H9 (cell line): ENCODE results near the gene THBS4. TPM values are rescaled to one million over a fixed set of nuclear protein-coding genes. Genes with fewer than 3 reads are reported as not detected.

ENCODE experiments used
- DNase-seq: peaks from one replicate; pipeline ENCODE4 v3.0.0-alpha.2; 2017
- H2AFZ ChIP-seq: one replicate; pipeline ENCODE4 v1.6.1; 2013; ENCODE audit warnings: mild to moderate bottlenecking, low read length, control low read depth, moderate library complexity
- H2AK5ac ChIP-seq: 2 replicates; pipeline ENCODE4 v1.6.1; 2013; ENCODE audit warnings: low read length, control low read depth, mixed read lengths; ENCODE audit not compliant: insufficient read length
- H2BK120ac ChIP-seq: one replicate; pipeline ENCODE4 v1.6.1; 2013; ENCODE audit warnings: low read depth, mild to moderate bottlenecking, low read length, control low read depth, inconsistent platforms; ENCODE audit not compliant: poor library complexity, severe bottlenecking
- H2BK12ac ChIP-seq: 2 replicates; pipeline ENCODE4 v1.6.1; 2013; ENCODE audit warnings: low read length, control low read depth, mixed read lengths, low read depth; ENCODE audit not compliant: insufficient read length
- H2BK15ac ChIP-seq: 2 replicates; pipeline ENCODE4 v1.6.1; 2013; ENCODE audit warnings: low read depth, low read length, control low read depth
- H2BK20ac ChIP-seq: one replicate; pipeline ENCODE4 v1.6.1; 2013; ENCODE audit warnings: low read depth, mild to moderate bottlenecking, low read length, control low read depth, inconsistent platforms; ENCODE audit not compliant: poor library complexity, severe bottlenecking
- H2BK5ac ChIP-seq: 2 replicates; pipeline ENCODE4 v1.6.1; 2013; ENCODE audit warnings: low read length, control low read depth, mixed read lengths; ENCODE audit not compliant: insufficient read length
- H3K14ac ChIP-seq: 2 replicates; pipeline ENCODE4 v1.6.1; 2013; ENCODE audit warnings: low read length, control low read depth; ENCODE audit not compliant: insufficient read depth
- H3K18ac ChIP-seq: 2 replicates; pipeline ENCODE4 v1.6.1; 2013; ENCODE audit warnings: low read depth, mild to moderate bottlenecking, mixed read lengths, low read length, control low read depth; ENCODE audit not compliant: insufficient read length
- H3K23ac ChIP-seq: 2 replicates; pipeline ENCODE4 v1.6.1; 2013; ENCODE audit warnings: low read length, control low read depth, mixed read lengths, low read depth; ENCODE audit not compliant: insufficient read length
- H3K23me2 ChIP-seq: 2 replicates; pipeline ENCODE4 v1.6.1; 2013; ENCODE audit warnings: low read depth, mild to moderate bottlenecking, mixed read lengths, low read length, control low read depth; ENCODE audit not compliant: insufficient read length, poor library complexity, severe bottlenecking
- H3K27ac ChIP-seq: 2 replicates; pipeline ENCODE4 v1.5.1; 2013; ENCODE audit warnings: low read length, control low read depth, mixed read lengths, low read depth; ENCODE audit not compliant: insufficient read length
- H3K27me3 ChIP-seq: 2 replicates; pipeline ENCODE4 v1.6.1; 2013; ENCODE audit warnings: low read length, control low read depth, inconsistent platforms; ENCODE audit not compliant: insufficient read depth
- H3K4ac ChIP-seq: 2 replicates; pipeline ENCODE4 v1.6.1; 2013; ENCODE audit warnings: low read depth, mild to moderate bottlenecking, control low read depth, inconsistent platforms, low read length, moderate library complexity
- H3K4me1 ChIP-seq: 2 replicates; pipeline ENCODE4 v1.6.1; 2013; ENCODE audit warnings: low read length, control low read depth, inconsistent platforms; ENCODE audit not compliant: insufficient read depth
- H3K4me2 ChIP-seq: 2 replicates; pipeline ENCODE4 v1.6.1; 2013; ENCODE audit warnings: low read length, control low read depth, mixed read lengths; ENCODE audit not compliant: insufficient read length, insufficient read depth
- H3K56ac ChIP-seq: 2 replicates; pipeline ENCODE4 v1.6.1; 2013; ENCODE audit warnings: low read depth, mild to moderate bottlenecking, mixed read lengths, low read length, control low read depth; ENCODE audit not compliant: insufficient read length
- H3K79me1 ChIP-seq: 2 replicates; pipeline ENCODE4 v1.6.1; 2013; ENCODE audit warnings: low read depth, mild to moderate bottlenecking, moderate library complexity, low read length, control low read depth, inconsistent platforms; ENCODE audit not compliant: insufficient read depth, poor library complexity, severe bottlenecking
- H3K79me2 ChIP-seq: 2 replicates; pipeline ENCODE4 v1.6.1; 2013; ENCODE audit warnings: low read length, control low read depth, inconsistent platforms; ENCODE audit not compliant: insufficient read depth
- H3K9ac ChIP-seq: 2 replicates; pipeline ENCODE4 v1.6.1; 2013; ENCODE audit warnings: low read length, control low read depth, mixed read lengths; ENCODE audit not compliant: insufficient read length; ENCODE audit errors: extremely low read depth
- H3K9me3 ChIP-seq: one replicate; pipeline ENCODE4 v1.6.1; 2013; ENCODE audit warnings: low read depth, low read length, inconsistent platforms; ENCODE audit not compliant: control insufficient read depth
- H3T11ph ChIP-seq: one replicate; pipeline ENCODE4 v1.6.1; 2013; ENCODE audit warnings: mild to moderate bottlenecking, low read length, control low read depth, inconsistent platforms
- H4K20me1 ChIP-seq: one replicate; pipeline ENCODE4 v1.6.1; 2013; ENCODE audit not compliant: control insufficient read depth, insufficient read length, insufficient read depth
- H4K5ac ChIP-seq: 2 replicates; pipeline ENCODE4 v1.6.1; 2013; ENCODE audit warnings: low read depth, mild to moderate bottlenecking, mixed read lengths, low read length, control low read depth; ENCODE audit not compliant: insufficient read length
- H4K8ac ChIP-seq: replicated peaks from 2 replicates; pipeline ENCODE4 v1.6.1; 2013; ENCODE audit warnings: low read length, control low read depth, mixed read lengths, low read depth; ENCODE audit not compliant: insufficient read length
- H4K91ac ChIP-seq: 2 replicates; pipeline ENCODE4 v1.6.1; 2013; ENCODE audit warnings: low read depth, mild to moderate bottlenecking, moderate library complexity, mixed read lengths, low read length, control low read depth; ENCODE audit not compliant: insufficient read length
- H3K27ac Mint-ChIP-seq, 3 experiments: 2 replicates in 2 of 3; 3 replicates in 1 of 3; pipeline ENCODE4 v1.8.0; 2020 to 2021; ENCODE audit warnings: mixed read lengths in 3 of 3, mild to moderate bottlenecking in 1 of 3, moderate library complexity in 1 of 3
- H3K27me3 Mint-ChIP-seq: 2 replicates; pipeline ENCODE4 v1.8.0; 2021; ENCODE audit warnings: low read depth, mild to moderate bottlenecking, moderate library complexity, mixed read lengths
- H3K36me3 Mint-ChIP-seq, 3 experiments: 2 replicates in 2 of 3; 3 replicates in 1 of 3; pipeline ENCODE4 v1.8.0; 2020 to 2021; ENCODE audit warnings: low read depth in 3 of 3, mixed read lengths in 3 of 3; ENCODE audit not compliant: insufficient read depth in 1 of 3
- H3K4me1 Mint-ChIP-seq, 2 experiments: 2 replicates each; pipeline ENCODE4 v1.8.0; 2020; ENCODE audit warnings: mixed read lengths in 2 of 2
- H3K4me3 Mint-ChIP-seq, 2 experiments: 2 replicates in 1 of 2; 3 replicates in 1 of 2; pipeline ENCODE4 v1.8.0; 2020 to 2021; ENCODE audit warnings: mild to moderate bottlenecking in 2 of 2, mixed read lengths in 2 of 2, moderate library complexity in 1 of 2
- H3K9me3 Mint-ChIP-seq, 2 experiments: 2 replicates in 1 of 2; 3 replicates in 1 of 2; pipeline ENCODE4 v1.8.0; 2020; ENCODE audit warnings: mild to moderate bottlenecking in 2 of 2, mixed read lengths in 2 of 2, moderate library complexity in 1 of 2
- CTCF ChIP-seq: fragments of 200-600 bp; sonication (generic); conservative IDR thresholded peaks from 3 replicates; pipeline ENCODE4 v1.8.0; 2021; ENCODE audit warnings: antibody characterized with exemption, mild to moderate bottlenecking
- WGBS: extraction: QIAGEN DNeasy Blood & Tissue Kit; methylation state at CpG from one replicate; pipeline ENCODE4 v1.1.7; 2013; ENCODE audit warnings: missing lambda C conversion rate, low lambda C conversion rate, mixed read lengths; ENCODE audit not compliant: insufficient read length; ENCODE audit errors: extremely low coverage; 5-methylcytosine and 5-hydroxymethylcytosine counted together
- total RNA-seq: library from RNA; stranded (reverse); gene quantifications from 2 replicates; pipeline ENCODE4 v1.2.1, GENCODE V29; 2021

Gene THBS4
- total RNA-seq, 1 experiment from 2014 or later, result 19.0 TPM

- H3K14ac ChIP-seq, result no peak overlapping the region
- no peak overlapping the region for H2AK5ac ChIP-seq
- H3K79me2 ChIP-seq, result no peaks in the 10 kb centered on the region
- no peak overlapping the region for H3K23ac ChIP-seq
- H3K4me1 ChIP-seq, result peaks cover 5% of the 10 kb centered on the region; the same call in 1 of the 2 replicates
- H2BK20ac ChIP-seq, result no peak overlapping the region
- H3K27ac ChIP-seq, result no peak overlapping the region
- H4K91ac ChIP-seq, result no peak overlapping the region
- no peak for DNase-seq
- no peak overlapping the region for H3K56ac ChIP-seq
- H2BK15ac ChIP-seq, result no peak overlapping the region
- H2BK12ac ChIP-seq, result no peak overlapping the region
- TF ChIP-seq CTCF, result no peak
- no peaks in the 10 kb centered on the region for H3K9me3 ChIP-seq
- H3K18ac ChIP-seq, result no peak overlapping the region
- Mint-ChIP-seq H3K36me3 (no peaks in the 10 kb centered on the region), H3K27me3 (peaks cover 48% of the 10 kb centered on the region), H3K27ac (no peak overlapping the region), H3K4me3 (peak overlapping the region; percentile 85 to 93), H3K4me1 (peaks cover 14 to 19% of the 10 kb centered on the region in 2 experiments), H3K9me3 (no peaks in the 10 kb centered on the region)
- no peak overlapping the region for H2BK120ac ChIP-seq
- no peaks in the 10 kb centered on the region for H4K20me1 ChIP-seq
- H3K27me3 ChIP-seq, result peaks cover 16% of the 10 kb centered on the region; the same call in 1 of the 2 replicates
- peaks cover 5% of the 10 kb centered on the region for H3K23me2 ChIP-seq
- no peak overlapping the region for H2BK5ac ChIP-seq
- H4K5ac ChIP-seq, result no peak overlapping the region
- no peak overlapping the region for H3T11ph ChIP-seq
- no peak overlapping the region for H3K4ac ChIP-seq
- peak overlapping the region; percentile 48 for H2AFZ ChIP-seq
- H3K9ac ChIP-seq, result peak overlapping the region; percentile 30
- peak overlapping the region; percentile 68 for H3K4me2 ChIP-seq
- no CpG with 5 or more reads among the region's 8 CpGs for WGBS
- H3K79me1 ChIP-seq, result no peaks in the 10 kb centered on the region
- no peak overlapping the region for H4K8ac ChIP-seq
Observed at GRCh38 chr5:80034559-80034958, 589 bp upstream of the THBS4 start.
